Measurements from ENCODE around the gene SLC9B2. TPM values are rescaled to one million over a fixed set of nuclear protein-coding genes. Genes with fewer than 3 reads are reported as not detected.

Gene SLC9B2
- total RNA-seq, 1 donor: 31.2 TPM

DNA sequence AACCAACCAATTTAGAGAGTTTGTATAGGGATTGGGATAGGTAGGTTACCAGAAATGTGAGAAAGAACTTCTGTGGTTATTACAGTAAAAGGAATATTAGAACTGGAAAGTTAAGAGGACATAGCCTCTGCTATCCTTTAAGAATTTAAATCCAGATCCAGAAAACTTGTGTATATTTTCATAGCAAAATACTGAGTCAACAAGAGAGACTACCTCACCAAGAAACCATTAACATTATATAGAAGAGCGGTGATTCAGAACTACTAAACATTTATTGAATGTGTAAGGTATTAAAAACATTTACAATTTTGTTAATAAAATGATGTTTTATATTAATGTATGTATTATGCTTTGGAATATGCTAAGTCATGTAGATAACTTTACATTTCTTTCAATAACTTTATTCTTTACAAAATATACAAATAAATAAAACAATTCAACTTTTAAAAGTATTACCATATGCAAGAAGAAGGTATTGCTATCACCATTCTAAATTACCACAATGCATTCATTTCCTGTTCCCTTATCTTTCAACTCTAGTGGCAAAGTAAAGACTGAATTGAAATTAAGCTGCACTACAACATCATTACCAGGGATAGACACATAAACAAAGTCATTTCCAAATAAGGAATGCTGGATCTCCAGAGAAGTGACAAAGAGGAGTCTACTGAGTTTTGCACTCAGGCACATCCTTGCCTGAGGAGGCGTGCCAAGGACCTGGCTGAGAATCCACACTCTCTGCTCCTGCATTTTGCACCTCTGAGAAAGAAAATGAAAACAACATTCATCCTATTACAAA is 29.2 kb upstream of the SLC9B2 start:
- no peak for DNase-seq (ENCODE audit: low read depth)
- no peak overlapping the region for H3K4me3 ChIP-seq (ENCODE audit: low read depth, low read length)
- TF ChIP-seq, protein P1, sequence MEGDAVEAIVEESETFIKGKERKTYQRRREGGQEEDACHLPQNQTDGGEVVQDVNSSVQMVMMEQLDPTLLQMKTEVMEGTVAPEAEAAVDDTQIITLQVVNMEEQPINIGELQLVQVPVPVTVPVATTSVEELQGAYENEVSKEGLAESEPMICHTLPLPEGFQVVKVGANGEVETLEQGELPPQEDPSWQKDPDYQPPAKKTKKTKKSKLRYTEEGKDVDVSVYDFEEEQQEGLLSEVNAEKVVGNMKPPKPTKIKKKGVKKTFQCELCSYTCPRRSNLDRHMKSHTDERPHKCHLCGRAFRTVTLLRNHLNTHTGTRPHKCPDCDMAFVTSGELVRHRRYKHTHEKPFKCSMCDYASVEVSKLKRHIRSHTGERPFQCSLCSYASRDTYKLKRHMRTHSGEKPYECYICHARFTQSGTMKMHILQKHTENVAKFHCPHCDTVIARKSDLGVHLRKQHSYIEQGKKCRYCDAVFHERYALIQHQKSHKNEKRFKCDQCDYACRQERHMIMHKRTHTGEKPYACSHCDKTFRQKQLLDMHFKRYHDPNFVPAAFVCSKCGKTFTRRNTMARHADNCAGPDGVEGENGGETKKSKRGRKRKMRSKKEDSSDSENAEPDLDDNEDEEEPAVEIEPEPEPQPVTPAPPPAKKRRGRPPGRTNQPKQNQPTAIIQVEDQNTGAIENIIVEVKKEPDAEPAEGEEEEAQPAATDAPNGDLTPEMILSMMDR (IDR thresholded peaks at IDR 0.05; ENCODE audit: insufficient read depth, low read length): no peak

DNA sequence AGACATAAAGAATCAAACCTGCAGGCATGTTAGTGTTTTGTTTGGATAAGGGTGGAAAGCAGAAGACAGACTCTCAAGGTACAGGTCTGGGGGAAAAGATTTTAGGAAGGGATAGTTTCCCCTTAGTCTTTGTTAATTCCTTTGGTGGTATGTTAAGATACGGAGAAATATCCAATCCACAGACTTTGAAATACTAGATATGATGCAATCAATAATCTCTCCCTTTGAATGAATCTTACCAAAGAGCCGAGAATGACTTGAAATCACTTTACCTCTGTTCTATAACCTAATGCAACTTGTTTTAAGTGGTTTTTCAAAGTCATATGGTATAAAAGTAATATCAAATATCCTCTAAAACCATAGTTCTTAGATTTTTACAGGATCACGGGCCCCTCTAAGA is 28.3 kb upstream of the SLC9B2 start:
- TF ChIP-seq, protein P1 (IDR thresholded peaks at IDR 0.05; ENCODE audit: insufficient read depth, low read length): no peak
- no peak overlapping the region for H3K4me3 ChIP-seq (ENCODE audit: low read depth, low read length)
- DNase-seq (ENCODE audit: low read depth): no peak

DNA sequence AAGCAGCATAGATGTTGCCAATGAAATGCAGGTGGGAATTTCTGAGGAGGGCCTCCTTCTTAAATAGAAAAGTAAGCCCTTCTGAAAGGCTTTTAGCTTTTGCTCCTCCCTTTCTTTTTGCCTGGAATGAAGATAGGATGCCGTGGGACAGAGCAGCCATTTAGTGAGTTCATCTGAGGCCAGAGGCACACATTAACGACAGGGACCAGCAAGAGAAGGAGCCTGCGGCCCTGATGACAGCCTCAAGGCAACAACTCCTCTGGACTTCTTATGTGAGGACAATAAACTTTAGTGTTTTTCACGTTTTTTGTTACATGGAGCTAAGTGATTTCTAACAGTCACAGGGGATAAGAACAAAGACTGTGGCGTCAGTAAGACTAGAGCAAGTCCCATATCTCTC is 24.1 kb upstream of the SLC9B2 start:
- DNase-seq (ENCODE audit: low read depth): no peak
- no peak overlapping the region for H3K4me3 ChIP-seq (ENCODE audit: low read depth, low read length)
- TF ChIP-seq, protein P1 (IDR thresholded peaks at IDR 0.05; ENCODE audit: insufficient read depth, low read length): no peak

DNA sequence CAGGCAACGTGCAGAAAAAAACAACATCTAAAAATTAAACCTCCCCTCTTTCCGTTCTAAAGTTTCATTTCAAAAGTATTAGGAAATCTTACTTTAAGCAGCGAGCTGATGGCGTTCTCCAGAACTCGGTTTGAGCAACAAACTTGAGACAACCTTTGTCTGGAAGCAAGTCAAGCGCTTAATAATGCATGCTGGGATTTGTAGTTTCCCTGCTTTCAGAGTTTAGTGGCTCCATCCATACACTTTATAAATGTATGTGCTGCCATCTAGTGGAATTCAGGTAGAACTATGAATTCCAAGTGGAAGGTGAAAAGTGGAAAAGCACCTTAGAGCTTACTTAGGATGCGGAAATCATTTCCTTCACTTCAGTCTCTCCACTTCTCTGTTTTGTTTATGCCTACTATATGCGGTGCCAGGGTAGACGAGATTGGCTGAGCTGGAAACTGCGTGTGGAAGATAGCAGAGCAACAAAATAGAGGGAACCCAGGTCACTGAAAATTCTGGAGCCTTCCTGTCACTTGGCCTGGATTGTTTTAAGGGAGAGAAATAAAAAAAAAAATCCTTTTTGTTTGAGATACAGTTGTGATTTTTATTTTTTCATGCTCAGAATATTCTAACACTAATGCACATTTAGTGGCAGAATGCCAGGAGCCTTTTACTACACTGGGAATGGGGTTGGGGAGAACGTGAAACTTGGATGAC is 23.3 kb upstream of the SLC9B2 start, which contains the start of gene BDH2:
Gene BDH2 (minus strand): TSS at position 144 of the 702 bp plus-strand sequence. CDS start 3,580 bp downstream, outside the sequence.
- H3K4me3 ChIP-seq (ENCODE audit: low read depth, low read length): peak within 1 kb of the TSS; percentile 72
- peak; percentile 99 for DNase-seq (ENCODE audit: low read depth)

DNA sequence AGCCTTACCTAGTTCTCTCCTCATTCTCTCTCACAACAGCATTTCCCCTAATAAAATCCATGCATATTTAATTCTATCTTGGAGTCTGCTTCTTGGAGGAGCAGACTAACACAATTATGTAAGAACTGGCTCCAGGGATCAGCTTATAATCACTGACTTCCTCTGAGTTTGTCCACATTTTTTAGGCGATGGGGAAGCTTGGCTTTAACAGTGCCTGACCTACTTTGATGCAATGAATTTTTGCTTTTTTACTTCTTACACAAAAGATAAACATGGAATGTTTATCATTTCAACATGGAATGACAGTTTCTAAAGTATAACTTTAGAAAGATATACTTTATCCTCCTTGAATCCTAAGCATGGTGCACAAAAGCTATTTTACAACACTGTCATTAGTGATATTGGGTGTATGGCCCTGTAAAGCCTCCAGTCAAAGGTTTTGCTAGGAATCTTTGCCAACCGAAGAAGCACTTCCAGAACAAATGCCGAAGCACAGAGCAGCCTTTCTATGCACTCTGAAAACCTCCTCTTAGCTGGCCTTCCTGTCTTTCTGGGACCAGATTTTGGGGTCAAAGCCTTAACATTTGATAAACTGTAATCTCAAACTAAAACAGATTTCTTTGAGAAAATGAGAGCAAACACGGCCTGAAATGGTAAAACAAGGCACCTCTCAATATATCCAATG is 22.3 kb upstream of the SLC9B2 start:
- peak overlapping the region; percentile 72 for H3K4me3 ChIP-seq (ENCODE audit: low read depth, low read length)
- peak; percentile 56 for DNase-seq (ENCODE audit: low read depth)
- TF ChIP-seq, protein P1 (IDR thresholded peaks at IDR 0.05; ENCODE audit: insufficient read depth, low read length): no peak

More for the DNA sequence above, 23.3 kb upstream of the SLC9B2 start, which contains the start of gene BDH2:
- TF ChIP-seq, protein P1 (IDR thresholded peaks at IDR 0.05; ENCODE audit: insufficient read depth, low read length): peak; percentile 59

DNA sequence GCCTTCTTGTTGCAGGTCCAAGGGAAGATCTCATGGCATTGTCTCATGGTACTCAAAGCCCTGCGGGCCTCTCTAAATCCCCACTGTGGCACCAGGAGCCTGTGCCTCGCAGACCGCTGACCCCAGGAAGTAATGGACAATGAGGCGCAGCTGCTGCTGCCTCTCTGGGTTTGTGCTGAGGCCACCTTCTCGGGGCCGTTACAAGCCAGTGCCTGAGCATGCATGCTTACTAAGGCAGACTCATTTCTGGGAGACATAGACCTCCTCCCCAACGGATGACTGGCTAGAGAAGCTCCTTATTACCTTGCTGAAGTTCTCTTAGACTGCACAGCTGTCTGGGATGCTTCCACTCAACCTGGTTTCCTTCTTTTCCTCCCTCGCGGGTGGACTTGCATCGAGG is 21.8 kb upstream of the SLC9B2 start:
- no peak for DNase-seq (ENCODE audit: low read depth)

More for the DNA sequence above, 21.8 kb upstream of the SLC9B2 start:
- H3K4me3 ChIP-seq (ENCODE audit: low read depth, low read length): peak overlapping the region; percentile 72
- TF ChIP-seq, protein P1 (IDR thresholded peaks at IDR 0.05; ENCODE audit: insufficient read depth, low read length): no peak

All from fibroblast of the aortic adventitia (primary cell).